ENCODE results near the gene ARHGEF40. TPM values are rescaled to one million over a fixed set of nuclear protein-coding genes. Genes with fewer than 3 reads are reported as not detected.
A peak's percentile ranks its signal among the peaks of the same experiment; 100 is the strongest.

ARHGEF40 gene
- polyA plus RNA-seq, 4 donors, result 2.2 to 26.1 (median 7.2) TPM

- no peaks in the 10 kb centered on the region for H3K27me3 ChIP-seq (ENCODE audit: control insufficient read depth in 3 of 3, insufficient read depth in 3 of 3, low read length in 3 of 3)
- peaks cover 4 to 30% (median 6%) of the 10 kb centered on the region in 3 donors for H3K4me1 ChIP-seq (ENCODE audit: control insufficient read depth in 3 of 3, insufficient read depth in 2 of 3, low read depth in 1 of 3, low read length in 2 of 3)
- no peak for FAIRE-seq
- 69 to 78% (median 74%) methylated on average over 6 of the region's 6 CpGs for WGBS, 3 donors
- DNase-seq, result peak in 1 of 2 donors; percentile 74
- no peaks in the 10 kb centered on the region for H3K9me3 ChIP-seq (ENCODE audit: control insufficient read depth in 2 of 2, insufficient read depth in 1 of 2, low read depth in 1 of 2, low read length in 1 of 2)
- H3K27ac ChIP-seq (ENCODE audit: low read depth in 1 of 3, low read length in 2 of 3), result no peak overlapping the region
- H3K36me3 ChIP-seq (ENCODE audit: control insufficient read depth in 3 of 3, insufficient read depth in 2 of 3, low read depth in 1 of 3, low read length in 3 of 3), result no peaks in the 10 kb centered on the region
- no peak overlapping the region for H3K4me3 ChIP-seq (ENCODE audit: low read depth in 1 of 3, low read length in 3 of 3)
Measured at GRCh38 chr14:21109377-21110138, 39.5 kb downstream of the ARHGEF40 start.

GRCh38 chr14:21112255-21112654 is 42.2 kb downstream of the ARHGEF40 start:
- DNase-seq (no peak), FAIRE-seq (no peak)
- Histone ChIP-seq H3K36me3 (ENCODE audit: control insufficient read depth in 3 of 3, insufficient read depth in 2 of 3, low read depth in 1 of 3, low read length in 3 of 3) (no peaks in the 10 kb centered on the region), H3K27ac (ENCODE audit: low read depth in 1 of 3, low read length in 2 of 3) (no peak overlapping the region), H3K27me3 (ENCODE audit: control insufficient read depth in 3 of 3, insufficient read depth in 3 of 3, low read length in 3 of 3) (no peaks in the 10 kb centered on the region), H3K4me3 (ENCODE audit: low read depth in 1 of 3, low read length in 3 of 3) (no peak overlapping the region), H3K9me3 (ENCODE audit: control insufficient read depth in 2 of 2, insufficient read depth in 1 of 2, low read depth in 1 of 2, low read length in 1 of 2) (no peaks in the 10 kb centered on the region), H3K4me1 (ENCODE audit: control insufficient read depth in 3 of 3, insufficient read depth in 2 of 3, low read depth in 1 of 3, low read length in 2 of 3) (peaks cover 0 to 5% (median 0%) of the 10 kb centered on the region in 3 donors)
- 83 to 90% (median 86%) methylated on average over 4 of the region's 4 CpGs for WGBS, 3 donors

DNA sequence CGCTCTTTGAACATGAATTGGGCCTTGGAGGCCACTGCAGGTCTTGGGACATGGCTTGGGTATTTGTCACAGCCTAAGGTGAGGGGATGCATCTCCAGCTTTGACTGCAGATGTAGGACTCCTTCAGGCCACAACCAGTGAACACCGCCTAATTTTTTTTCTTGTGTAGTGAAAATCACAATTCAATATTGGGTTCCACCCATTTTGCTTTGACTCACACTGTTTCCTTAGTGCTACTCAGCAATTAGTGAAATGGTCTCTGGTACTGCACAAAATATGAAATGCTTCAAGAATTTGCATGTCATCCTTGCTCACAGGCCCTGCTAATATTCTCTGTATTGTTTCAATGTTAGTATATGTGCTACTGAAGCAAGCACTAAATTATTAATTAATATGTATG is 43.3 kb downstream of the ARHGEF40 start:
- no peaks in the 10 kb centered on the region for H3K9me3 ChIP-seq (ENCODE audit: control insufficient read depth in 2 of 2, insufficient read depth in 1 of 2, low read depth in 1 of 2, low read length in 1 of 2)
- H3K4me1 ChIP-seq (ENCODE audit: control insufficient read depth in 3 of 3, insufficient read depth in 2 of 3, low read depth in 1 of 3, low read length in 2 of 3), result peaks cover 0 to 3% (median 0%) of the 10 kb centered on the region in 3 donors
- 89 to 96% (median 93%) methylated on average over 2 of the region's 2 CpGs for WGBS, 3 donors
- H3K27me3 ChIP-seq (ENCODE audit: control insufficient read depth in 3 of 3, insufficient read depth in 3 of 3, low read length in 3 of 3), result no peaks in the 10 kb centered on the region
- H3K4me3 ChIP-seq (ENCODE audit: low read depth in 1 of 3, low read length in 3 of 3), result no peak overlapping the region
- FAIRE-seq, result no peak
- H3K27ac ChIP-seq (ENCODE audit: low read depth in 1 of 3, low read length in 2 of 3), result no peak overlapping the region
- no peaks in the 10 kb centered on the region for H3K36me3 ChIP-seq (ENCODE audit: control insufficient read depth in 3 of 3, insufficient read depth in 2 of 3, low read depth in 1 of 3, low read length in 3 of 3)
- DNase-seq, result no peak

GRCh38 chr14:21118933-21119332 is 48.8 kb downstream of the ARHGEF40 start:
- Histone ChIP-seq H3K9me3 (ENCODE audit: control insufficient read depth in 2 of 2, insufficient read depth in 1 of 2, low read depth in 1 of 2, low read length in 1 of 2) (no peaks in the 10 kb centered on the region), H3K4me1 (ENCODE audit: control insufficient read depth in 3 of 3, insufficient read depth in 2 of 3, low read depth in 1 of 3, low read length in 2 of 3) (no peaks in the 10 kb centered on the region), H3K27ac (ENCODE audit: low read depth in 1 of 3, low read length in 2 of 3) (no peak overlapping the region), H3K36me3 (ENCODE audit: control insufficient read depth in 3 of 3, insufficient read depth in 2 of 3, low read depth in 1 of 3, low read length in 3 of 3) (no peaks in the 10 kb centered on the region), H3K4me3 (ENCODE audit: low read depth in 1 of 3, low read length in 3 of 3) (no peak overlapping the region), H3K27me3 (ENCODE audit: control insufficient read depth in 3 of 3, insufficient read depth in 3 of 3, low read length in 3 of 3) (no peaks in the 10 kb centered on the region)
- 85 to 95% (median 94%) methylated on average over 3 of the region's 3 CpGs for WGBS, 3 donors
- FAIRE-seq, result no peak
- no peak for DNase-seq

- FAIRE-seq, result no peak
- no peaks in the 10 kb centered on the region for H3K4me1 ChIP-seq (ENCODE audit: control insufficient read depth in 3 of 3, insufficient read depth in 2 of 3, low read depth in 1 of 3, low read length in 2 of 3)
- no peaks in the 10 kb centered on the region for H3K9me3 ChIP-seq (ENCODE audit: control insufficient read depth in 2 of 2, insufficient read depth in 1 of 2, low read depth in 1 of 2, low read length in 1 of 2)
- WGBS, 3 donors, result 67 to 72% (median 68%) methylated on average over 6 of the region's 6 CpGs
- H3K27ac ChIP-seq (ENCODE audit: low read depth in 1 of 3, low read length in 2 of 3), result no peak overlapping the region
- H3K4me3 ChIP-seq (ENCODE audit: low read depth in 1 of 3, low read length in 3 of 3), result no peak overlapping the region
- no peaks in the 10 kb centered on the region for H3K27me3 ChIP-seq (ENCODE audit: control insufficient read depth in 3 of 3, insufficient read depth in 3 of 3, low read length in 3 of 3)
- H3K36me3 ChIP-seq (ENCODE audit: control insufficient read depth in 3 of 3, insufficient read depth in 2 of 3, low read depth in 1 of 3, low read length in 3 of 3), result no peaks in the 10 kb centered on the region
- DNase-seq, result no peak
Measured at GRCh38 chr14:21120686-21121085, 50.6 kb downstream of the ARHGEF40 start.

DNA sequence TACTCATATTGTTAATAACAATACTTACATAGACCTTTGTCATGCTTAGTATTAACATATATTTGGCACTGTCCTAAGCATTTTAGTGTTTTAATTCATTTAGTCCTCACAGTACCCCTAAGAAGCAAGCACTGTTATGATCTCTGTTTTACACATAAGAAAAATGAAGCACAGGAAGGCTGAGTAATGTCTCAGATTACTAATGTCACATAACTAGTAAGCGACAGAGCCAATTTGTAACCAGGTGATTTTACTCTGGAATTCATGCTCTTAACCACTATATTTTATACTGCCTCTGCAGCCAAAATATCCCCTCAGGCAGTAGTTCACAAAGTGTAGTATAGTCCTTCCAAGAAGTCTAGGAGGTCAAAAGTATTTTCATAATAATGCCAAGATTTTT is 51.0 kb downstream of the ARHGEF40 start:
- Histone ChIP-seq H3K27me3 (ENCODE audit: control insufficient read depth in 3 of 3, insufficient read depth in 3 of 3, low read length in 3 of 3) (no peaks in the 10 kb centered on the region), H3K4me1 (ENCODE audit: control insufficient read depth in 3 of 3, insufficient read depth in 2 of 3, low read depth in 1 of 3, low read length in 2 of 3) (no peaks in the 10 kb centered on the region), H3K27ac (ENCODE audit: low read depth in 1 of 3, low read length in 2 of 3) (no peak overlapping the region), H3K9me3 (ENCODE audit: control insufficient read depth in 2 of 2, insufficient read depth in 1 of 2, low read depth in 1 of 2, low read length in 1 of 2) (no peaks in the 10 kb centered on the region), H3K4me3 (ENCODE audit: low read depth in 1 of 3, low read length in 3 of 3) (no peak overlapping the region), H3K36me3 (ENCODE audit: control insufficient read depth in 3 of 3, insufficient read depth in 2 of 3, low read depth in 1 of 3, low read length in 3 of 3) (no peaks in the 10 kb centered on the region)
- WGBS, 3 donors, result 76 to 84% (median 77%) methylated on average over 1 of the region's 1 CpG
- DNase-seq (no peak), FAIRE-seq (no peak)

- 48 to 93% (median 65%) methylated on average over 1 of the region's 1 CpG for WGBS, 3 donors
- no peaks in the 10 kb centered on the region for H3K4me1 ChIP-seq (ENCODE audit: control insufficient read depth in 3 of 3, insufficient read depth in 2 of 3, low read depth in 1 of 3, low read length in 2 of 3)
- no peak for FAIRE-seq
Measured at GRCh38 chr14:21123429-21123828, 53.3 kb downstream of the ARHGEF40 start.

GRCh38 chr14:21133901-21134300 is 63.8 kb downstream of the ARHGEF40 start:
- Histone ChIP-seq H3K4me1 (ENCODE audit: control insufficient read depth in 3 of 3, insufficient read depth in 2 of 3, low read depth in 1 of 3, low read length in 2 of 3) (no peaks in the 10 kb centered on the region), H3K27me3 (ENCODE audit: control insufficient read depth in 3 of 3, insufficient read depth in 3 of 3, low read length in 3 of 3) (no peaks in the 10 kb centered on the region), H3K9me3 (ENCODE audit: control insufficient read depth in 2 of 2, insufficient read depth in 1 of 2, low read depth in 1 of 2, low read length in 1 of 2) (no peaks in the 10 kb centered on the region), H3K27ac (ENCODE audit: low read depth in 1 of 3, low read length in 2 of 3) (no peak overlapping the region), H3K36me3 (ENCODE audit: control insufficient read depth in 3 of 3, insufficient read depth in 2 of 3, low read depth in 1 of 3, low read length in 3 of 3) (no peaks in the 10 kb centered on the region), H3K4me3 (ENCODE audit: low read depth in 1 of 3, low read length in 3 of 3) (no peak overlapping the region)
- WGBS, 3 donors, result 61 to 68% (median 67%) methylated on average over 1 of the region's 1 CpG
- FAIRE-seq, result no peak
- no peak for DNase-seq

More at GRCh38 chr14:21123429-21123828, 53.3 kb downstream of the ARHGEF40 start:
- no peaks in the 10 kb centered on the region for H3K36me3 ChIP-seq (ENCODE audit: control insufficient read depth in 3 of 3, insufficient read depth in 2 of 3, low read depth in 1 of 3, low read length in 3 of 3)
- no peak overlapping the region for H3K4me3 ChIP-seq (ENCODE audit: low read depth in 1 of 3, low read length in 3 of 3)
- H3K9me3 ChIP-seq (ENCODE audit: control insufficient read depth in 2 of 2, insufficient read depth in 1 of 2, low read depth in 1 of 2, low read length in 1 of 2), result no peaks in the 10 kb centered on the region
- no peak overlapping the region for H3K27ac ChIP-seq (ENCODE audit: low read depth in 1 of 3, low read length in 2 of 3)
- no peaks in the 10 kb centered on the region for H3K27me3 ChIP-seq (ENCODE audit: control insufficient read depth in 3 of 3, insufficient read depth in 3 of 3, low read length in 3 of 3)
- peak in 1 of 2 donors; percentile 7 for DNase-seq

- H3K27ac ChIP-seq (ENCODE audit: low read depth in 1 of 3, low read length in 2 of 3), result no peak overlapping the region
- H3K4me3 ChIP-seq (ENCODE audit: low read depth in 1 of 3, low read length in 3 of 3), result no peak overlapping the region
- 15 to 24% (median 23%) methylated on average over 1 of the region's 1 CpG for WGBS, 3 donors
- H3K9me3 ChIP-seq (ENCODE audit: control insufficient read depth in 2 of 2, insufficient read depth in 1 of 2, low read depth in 1 of 2, low read length in 1 of 2), result no peaks in the 10 kb centered on the region
- DNase-seq (peak; percentile 4 to 8), FAIRE-seq (no peak)
- H3K4me1 ChIP-seq (ENCODE audit: control insufficient read depth in 3 of 3, insufficient read depth in 2 of 3, low read depth in 1 of 3, low read length in 2 of 3), result no peaks in the 10 kb centered on the region
- no peaks in the 10 kb centered on the region for H3K27me3 ChIP-seq (ENCODE audit: control insufficient read depth in 3 of 3, insufficient read depth in 3 of 3, low read length in 3 of 3)
- no peaks in the 10 kb centered on the region for H3K36me3 ChIP-seq (ENCODE audit: control insufficient read depth in 3 of 3, insufficient read depth in 2 of 3, low read depth in 1 of 3, low read length in 3 of 3)
Measured at GRCh38 chr14:21136024-21136423, 65.9 kb downstream of the ARHGEF40 start.
